ENCODE measurements around the gene RBP3. TPM values are rescaled to one million over a fixed set of nuclear protein-coding genes. Genes with fewer than 3 reads are reported as not detected.

Gene RBP3
- total and polyA plus RNA-seq, 2 experiments from 2014 or later = 0.53 to 1.3 TPM

DNA sequence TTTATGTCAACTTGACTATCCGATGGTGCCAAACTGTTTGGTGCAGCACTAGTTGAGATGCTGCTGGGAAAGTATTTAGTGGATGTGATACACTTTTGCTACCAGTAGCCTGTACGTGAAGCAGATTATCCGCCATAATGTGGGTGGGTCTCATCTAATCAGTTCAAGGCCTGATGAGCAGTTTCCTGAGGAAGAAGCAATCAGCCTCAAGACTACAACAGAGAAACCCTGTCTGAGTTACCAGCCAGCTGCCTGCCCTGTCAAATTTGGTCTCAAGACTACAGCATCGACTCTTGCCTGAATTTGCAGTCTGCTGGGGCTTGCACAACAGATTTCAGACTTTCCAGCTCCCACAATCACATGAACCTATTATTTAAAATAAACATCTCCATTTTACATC is 10.9 kb upstream of the RBP3 start:
- Histone ChIP-seq H3K9me2 (replicated peaks; ENCODE audit: insufficient read depth) (no peaks in the 10 kb centered on the region), H3K27ac (no peak overlapping the region), H3K4me3 (no peak overlapping the region), H3K36me3 (replicated peaks; ENCODE audit: insufficient read depth, low read depth) (no peaks in the 10 kb centered on the region), H3K4me2 (no peak overlapping the region), H4K20me1 (ENCODE audit: insufficient read depth, poor library complexity, severe bottlenecking) (no peaks in the 10 kb centered on the region), H3K27me3 (no peaks in the 10 kb centered on the region), H3K79me2 (no peaks in the 10 kb centered on the region), H2AFZ (no peak overlapping the region), H3K9me3 (ENCODE audit: low read depth) (no peaks in the 10 kb centered on the region), H3K4me1 (ENCODE audit: insufficient read depth) (peaks cover 6% of the 10 kb centered on the region)
- DNase-seq (ENCODE audit: low spot score) = no peak
- TF ChIP-seq EZH2 (IDR thresholded peaks at IDR 0.05; ENCODE audit: borderline replicate concordance) (no peak), EZH2phosphoT487 (IDR thresholded peaks at IDR 0.05; ENCODE audit: low read depth, severe bottlenecking, unreplicated experiment) (no peak)
- TF ChIP-seq, protein P1, sequence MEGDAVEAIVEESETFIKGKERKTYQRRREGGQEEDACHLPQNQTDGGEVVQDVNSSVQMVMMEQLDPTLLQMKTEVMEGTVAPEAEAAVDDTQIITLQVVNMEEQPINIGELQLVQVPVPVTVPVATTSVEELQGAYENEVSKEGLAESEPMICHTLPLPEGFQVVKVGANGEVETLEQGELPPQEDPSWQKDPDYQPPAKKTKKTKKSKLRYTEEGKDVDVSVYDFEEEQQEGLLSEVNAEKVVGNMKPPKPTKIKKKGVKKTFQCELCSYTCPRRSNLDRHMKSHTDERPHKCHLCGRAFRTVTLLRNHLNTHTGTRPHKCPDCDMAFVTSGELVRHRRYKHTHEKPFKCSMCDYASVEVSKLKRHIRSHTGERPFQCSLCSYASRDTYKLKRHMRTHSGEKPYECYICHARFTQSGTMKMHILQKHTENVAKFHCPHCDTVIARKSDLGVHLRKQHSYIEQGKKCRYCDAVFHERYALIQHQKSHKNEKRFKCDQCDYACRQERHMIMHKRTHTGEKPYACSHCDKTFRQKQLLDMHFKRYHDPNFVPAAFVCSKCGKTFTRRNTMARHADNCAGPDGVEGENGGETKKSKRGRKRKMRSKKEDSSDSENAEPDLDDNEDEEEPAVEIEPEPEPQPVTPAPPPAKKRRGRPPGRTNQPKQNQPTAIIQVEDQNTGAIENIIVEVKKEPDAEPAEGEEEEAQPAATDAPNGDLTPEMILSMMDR (IDR thresholded peaks at IDR 0.05; ENCODE audit: poor library complexity) = no peak
- 73% methylated on average over 4 of the region's 4 CpGs for WGBS (ENCODE audit: low lambda C conversion rate, missing lambda C conversion rate)

DNA sequence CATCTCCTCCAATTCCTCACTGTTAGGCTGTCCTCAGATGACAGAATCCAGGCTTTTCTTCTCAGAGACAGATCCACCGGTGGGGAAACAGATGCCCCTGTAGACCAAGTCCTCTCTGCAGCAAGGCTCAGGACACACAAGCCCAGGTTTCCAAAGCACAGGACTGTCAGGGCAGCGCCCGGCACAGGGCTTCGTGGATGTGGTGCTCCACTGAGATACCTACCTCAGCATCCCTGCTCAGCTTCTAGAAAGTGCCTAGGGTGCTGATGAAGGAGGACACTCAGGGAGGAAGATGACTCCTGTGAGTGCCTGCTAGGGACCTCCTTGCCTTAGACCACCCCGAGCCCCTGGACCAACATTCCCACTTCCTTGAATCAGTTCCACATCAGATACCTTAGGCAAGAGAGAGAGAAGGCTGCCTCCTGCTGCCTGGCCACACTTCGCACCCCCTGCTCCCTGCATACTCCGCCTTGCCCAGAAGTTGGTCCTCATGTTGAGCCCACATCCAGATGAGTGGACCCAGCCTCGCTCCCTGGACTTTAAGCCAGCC is 8.9 kb upstream of the RBP3 start:
- Histone ChIP-seq H3K4me2 (no peak overlapping the region), H4K20me1 (ENCODE audit: insufficient read depth, poor library complexity, severe bottlenecking) (no peaks in the 10 kb centered on the region), H3K9me3 (ENCODE audit: low read depth) (no peaks in the 10 kb centered on the region), H3K4me3 (no peak overlapping the region), H3K36me3 (replicated peaks; ENCODE audit: insufficient read depth, low read depth) (no peaks in the 10 kb centered on the region), H2AFZ (no peak overlapping the region), H3K4me1 (ENCODE audit: insufficient read depth) (peaks cover 6% of the 10 kb centered on the region), H3K27ac (no peak overlapping the region), H3K79me2 (no peaks in the 10 kb centered on the region), H3K9me2 (replicated peaks; ENCODE audit: insufficient read depth) (no peaks in the 10 kb centered on the region), H3K27me3 (no peaks in the 10 kb centered on the region)
- TF ChIP-seq EZH2phosphoT487 (IDR thresholded peaks at IDR 0.05; ENCODE audit: low read depth, severe bottlenecking, unreplicated experiment) (no peak), EZH2 (IDR thresholded peaks at IDR 0.05; ENCODE audit: borderline replicate concordance) (no peak)
- TF ChIP-seq, protein P1 (IDR thresholded peaks at IDR 0.05; ENCODE audit: poor library complexity) = no peak
- WGBS (ENCODE audit: low lambda C conversion rate, missing lambda C conversion rate) = 85% methylated on average over 7 of the region's 8 CpGs
- DNase-seq (ENCODE audit: low spot score) = no peak

DNA sequence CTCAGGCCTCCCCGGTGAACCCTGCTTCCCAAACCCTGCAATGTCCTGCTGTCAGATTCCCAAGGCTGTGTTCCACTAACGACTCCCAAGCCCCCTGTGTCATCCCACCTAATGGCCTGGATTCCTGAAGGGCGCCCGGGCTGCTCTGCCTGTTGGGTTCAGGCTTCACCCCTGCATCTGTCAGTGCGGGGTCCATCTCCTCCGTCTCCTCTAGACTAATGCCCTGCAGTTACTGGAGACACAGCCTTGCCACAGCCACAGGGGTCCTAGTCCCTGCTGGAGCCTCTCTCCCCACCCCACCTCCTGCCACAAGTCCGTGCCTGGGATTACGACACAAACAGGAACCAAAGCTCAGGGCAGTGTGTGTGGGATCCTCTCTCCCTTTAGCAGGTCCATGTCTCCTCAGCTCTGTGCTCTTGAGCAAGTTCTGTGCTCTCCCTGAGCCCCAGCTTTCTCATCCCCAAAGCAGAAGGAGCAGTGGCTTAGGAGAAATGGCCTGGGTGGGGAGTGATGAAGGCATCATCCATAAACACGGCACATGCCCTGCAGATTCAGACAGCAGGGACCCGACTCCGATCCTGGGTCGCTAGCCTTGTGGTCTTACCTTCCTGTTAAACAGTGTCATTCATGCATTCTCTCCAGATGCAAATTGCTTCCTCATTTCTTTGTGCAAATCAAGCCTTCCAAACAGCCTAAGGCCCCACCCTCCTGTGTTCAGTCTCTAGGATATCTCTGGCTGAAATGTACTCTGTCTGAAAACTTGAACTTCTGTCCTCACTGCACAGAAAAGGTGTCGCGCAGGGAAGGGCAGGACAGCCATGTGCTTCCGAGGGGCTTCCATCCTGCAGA is 8.2 kb upstream of the RBP3 start:
- H3K27me3 ChIP-seq = no peaks in the 10 kb centered on the region
- TF ChIP-seq EZH2 (IDR thresholded peaks at IDR 0.05; ENCODE audit: borderline replicate concordance) = no peak
- TF ChIP-seq EZH2phosphoT487 (IDR thresholded peaks at IDR 0.05; ENCODE audit: low read depth, severe bottlenecking, unreplicated experiment) = no peak
- TF ChIP-seq, protein P1 (IDR thresholded peaks at IDR 0.05; ENCODE audit: poor library complexity) = no peak
- no peaks in the 10 kb centered on the region for H3K36me3 ChIP-seq (replicated peaks; ENCODE audit: insufficient read depth, low read depth)
- no peaks in the 10 kb centered on the region for H3K9me3 ChIP-seq (ENCODE audit: low read depth)
- no peak overlapping the region for H3K27ac ChIP-seq
- H3K79me2 ChIP-seq = no peaks in the 10 kb centered on the region
- H3K4me3 ChIP-seq = no peak overlapping the region
- 86% methylated on average over 15 of the region's 15 CpGs for WGBS (ENCODE audit: low lambda C conversion rate, missing lambda C conversion rate)
- DNase-seq (ENCODE audit: low spot score) = no peak
- H3K9me2 ChIP-seq (replicated peaks; ENCODE audit: insufficient read depth) = no peaks in the 10 kb centered on the region
- no peak overlapping the region for H2AFZ ChIP-seq
- no peaks in the 10 kb centered on the region for H4K20me1 ChIP-seq (ENCODE audit: insufficient read depth, poor library complexity, severe bottlenecking)
- no peak overlapping the region for H3K4me2 ChIP-seq
- peaks cover 6% of the 10 kb centered on the region for H3K4me1 ChIP-seq (ENCODE audit: insufficient read depth)

Data from hepatocyte (in vitro differentiated cells).